GM19455 (cell line): ENCODE data around the gene ZBTB7C.

ENCODE experiments used
- ATAC-seq: cut with Tn5 transposase; IDR thresholded peaks from one replicate; pipeline ENCODE4 v1.9.1; 2021; ENCODE audit not compliant: unreplicated experiment

The ZBTB7C gene

GRCh38 chr18:48326901-48327675 is 82.1 kb downstream of the ZBTB7C start:
- ATAC-seq, result no peak

- no peak for ATAC-seq
Observed at GRCh38 chr18:48325115-48325665, 84.0 kb downstream of the ZBTB7C start.

DNA sequence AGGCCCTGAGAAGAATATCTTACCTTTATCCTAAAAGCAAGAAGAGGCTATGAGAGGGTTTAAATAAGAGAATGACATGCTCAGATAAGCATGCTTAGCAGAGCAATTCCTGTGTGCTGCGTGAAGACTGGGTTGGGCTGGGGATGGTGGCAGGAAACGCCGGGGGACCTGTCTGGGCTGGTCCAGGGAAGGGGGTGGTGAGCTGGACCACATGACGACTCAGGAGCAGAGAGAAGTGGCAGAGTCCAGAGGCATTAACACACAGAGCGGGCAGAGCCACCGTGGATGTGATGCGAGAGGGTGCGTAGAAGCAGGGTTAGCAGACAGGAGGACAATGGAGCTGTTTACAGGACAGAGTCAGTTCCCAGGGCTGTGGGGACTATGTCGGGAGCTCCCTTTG is 84.5 kb downstream of the ZBTB7C start:
- ATAC-seq, result no peak

- no peak for ATAC-seq
Observed at GRCh38 chr18:48323151-48323550, 86.0 kb downstream of the ZBTB7C start.

- no peak for ATAC-seq
Observed at GRCh38 chr18:48321536-48321935, 87.6 kb downstream of the ZBTB7C start.

DNA sequence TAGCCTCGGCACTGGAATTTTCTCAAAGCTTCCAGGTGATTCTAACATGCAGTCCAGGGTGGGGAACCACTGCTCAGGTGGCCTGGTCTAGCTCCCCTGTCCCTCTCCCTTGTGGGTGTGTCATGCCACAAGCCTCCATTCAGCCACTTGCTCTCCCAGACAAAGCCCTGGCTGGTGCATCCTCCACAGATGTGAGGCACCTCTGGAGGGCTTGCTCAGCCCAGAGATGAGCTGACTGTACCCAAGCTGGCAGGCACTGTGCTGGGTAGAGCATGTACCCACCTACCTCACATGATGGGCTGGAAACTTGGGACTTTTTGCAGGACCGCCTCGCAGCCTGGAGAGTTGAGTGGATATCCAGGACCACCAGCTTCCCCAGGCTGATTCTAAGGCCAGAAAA is 88.1 kb downstream of the ZBTB7C start:
- no peak for ATAC-seq

DNA sequence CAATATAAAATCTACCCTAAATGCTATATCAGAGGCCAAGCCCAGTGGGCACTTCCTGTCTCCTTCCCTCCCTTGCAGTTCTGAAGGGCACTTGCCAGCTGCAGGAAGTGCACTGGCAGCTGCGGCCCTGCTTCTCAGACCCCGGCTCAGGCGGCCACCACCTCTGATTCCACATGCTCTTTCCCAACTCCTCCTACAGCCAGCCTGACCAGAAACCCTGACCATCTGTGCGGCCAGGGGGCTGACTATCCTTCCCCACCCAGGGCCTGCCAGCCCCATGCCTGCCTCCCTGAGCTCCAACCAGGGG is 88.6 kb downstream of the ZBTB7C start:
- ATAC-seq, result no peak

GRCh38 chr18:48319801-48320638 is 89.2 kb downstream of the ZBTB7C start:
- ATAC-seq, result no peak

- no peak for ATAC-seq
Observed at GRCh38 chr18:48318436-48318835, 90.7 kb downstream of the ZBTB7C start.

DNA sequence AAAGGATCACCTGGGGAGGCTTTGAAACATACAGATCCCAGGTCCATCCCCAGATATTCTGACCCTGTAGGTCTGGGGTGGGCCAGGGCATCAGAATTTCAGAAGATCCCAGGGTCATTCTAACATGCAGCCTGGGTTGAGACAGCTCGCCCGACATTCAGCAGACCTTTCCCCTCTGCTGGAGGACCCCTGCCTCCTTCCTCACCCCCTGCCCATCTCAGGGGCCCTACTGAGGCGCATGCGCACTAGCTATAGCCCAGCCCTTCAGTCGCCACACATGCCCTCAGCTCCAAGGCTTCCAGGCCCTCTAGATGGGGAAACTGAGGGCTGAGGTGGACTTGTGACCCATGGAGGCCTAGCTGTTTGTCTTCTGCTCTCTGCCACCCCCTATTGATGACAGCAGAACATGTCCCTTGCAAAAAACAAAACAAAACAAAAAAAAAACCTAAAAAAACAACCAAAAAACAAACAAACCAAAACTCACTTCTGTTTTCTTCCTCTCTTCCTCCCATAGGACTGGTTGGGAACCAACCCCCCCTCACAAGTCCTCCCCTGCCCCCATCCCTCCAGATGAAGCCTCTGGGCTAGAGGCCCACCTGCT is 91.3 kb downstream of the ZBTB7C start:
- no peak for ATAC-seq

DNA sequence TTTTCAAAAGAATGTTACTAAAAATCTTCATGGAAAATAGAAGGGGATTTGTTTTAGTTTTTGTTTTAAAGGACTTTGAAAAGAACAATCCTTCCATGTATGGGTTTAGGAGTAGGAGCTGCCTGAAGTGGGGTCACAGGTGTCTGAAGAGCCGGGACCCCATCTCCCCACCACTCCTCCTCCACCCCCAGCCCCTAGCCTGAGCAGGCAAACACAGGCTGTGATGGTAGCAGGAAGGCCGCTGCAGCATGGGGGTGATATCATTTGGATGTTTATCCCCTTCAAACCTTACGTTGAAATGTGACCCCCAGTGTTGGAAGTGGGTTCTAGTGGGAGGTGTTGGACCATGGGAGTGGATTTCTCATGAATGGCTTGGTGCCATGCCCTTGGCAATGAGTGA is 93.0 kb downstream of the ZBTB7C start:
- no peak for ATAC-seq

DNA sequence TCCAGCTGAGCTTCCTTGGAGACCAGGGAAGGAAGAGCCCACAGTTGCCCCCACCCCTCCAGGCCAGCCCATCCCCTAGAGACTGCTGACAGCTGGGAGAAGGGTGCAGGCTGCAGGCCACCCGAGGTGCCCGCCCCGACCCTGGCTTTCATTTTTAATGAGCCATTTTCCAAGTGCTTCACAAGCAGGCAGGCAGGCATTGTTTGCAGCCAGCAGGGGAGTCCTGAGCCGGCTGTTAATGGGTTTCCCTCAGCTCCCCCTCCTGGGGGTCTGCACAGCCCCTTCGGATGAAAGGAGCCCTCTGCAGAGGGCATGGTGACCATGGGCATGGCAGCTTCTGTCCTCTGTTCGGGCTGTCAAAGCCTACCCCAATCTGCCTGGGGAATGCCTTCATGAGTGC is 94.5 kb downstream of the ZBTB7C start:
- ATAC-seq, result no peak

DNA sequence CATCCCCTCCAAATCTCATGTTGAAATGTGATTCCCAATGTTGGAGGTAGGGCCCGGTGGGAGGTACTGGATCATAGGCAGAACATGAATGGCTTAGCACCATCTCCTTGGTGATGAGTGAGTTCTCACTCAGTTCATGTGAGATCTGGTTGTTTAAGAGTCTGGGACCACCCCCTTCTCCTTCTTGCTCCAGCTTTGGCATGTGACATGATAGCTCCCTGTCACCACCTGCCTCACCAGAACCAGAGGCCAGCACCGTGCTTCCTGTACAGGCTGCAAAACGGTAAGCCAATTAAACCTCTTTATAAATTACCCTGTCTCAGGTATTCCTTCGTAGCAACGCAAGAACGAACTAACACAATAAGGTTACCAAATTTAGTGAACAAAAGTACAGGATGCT is 95.4 kb downstream of the ZBTB7C start:
- no peak for ATAC-seq

DNA sequence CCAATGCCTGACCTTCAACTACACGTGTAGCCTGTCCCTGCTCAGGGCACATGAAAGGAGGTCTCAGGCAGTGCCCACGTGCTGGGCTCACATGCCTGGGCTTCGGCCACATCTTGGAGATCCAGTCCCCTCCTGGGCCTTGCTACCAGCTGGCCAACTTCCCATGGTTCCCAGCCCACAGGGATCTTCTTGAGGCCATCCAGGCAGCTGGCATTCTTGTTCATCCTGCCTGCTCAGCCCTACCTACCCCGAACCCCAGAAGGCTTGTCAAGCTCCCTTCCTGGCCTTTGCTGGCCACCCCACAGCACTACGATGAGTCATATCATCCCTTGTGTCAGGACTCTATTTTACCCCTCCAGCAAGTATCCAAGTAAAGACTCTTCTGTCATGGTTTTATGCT is 97.1 kb downstream of the ZBTB7C start:
- ATAC-seq, result no peak

DNA sequence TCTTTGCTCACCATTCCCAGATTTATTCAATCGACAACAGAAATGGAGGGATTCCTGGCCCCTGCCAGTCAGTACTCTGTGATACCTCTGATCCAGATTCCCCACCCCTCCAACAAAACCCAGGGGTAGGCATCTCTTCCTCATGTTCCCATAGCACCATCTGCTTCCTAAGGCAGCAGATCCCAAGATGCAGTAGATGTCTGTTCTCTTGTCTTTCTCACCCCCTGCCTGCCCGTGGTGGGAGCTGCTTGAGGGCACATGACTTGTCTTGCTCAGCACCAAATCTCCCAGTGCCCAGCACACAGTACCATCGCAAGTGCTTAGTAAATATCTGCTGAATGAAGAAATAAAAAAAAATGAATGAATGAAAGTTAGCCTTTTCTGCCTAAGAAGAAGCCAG is 98.2 kb downstream of the ZBTB7C start:
- ATAC-seq, result no peak

DNA sequence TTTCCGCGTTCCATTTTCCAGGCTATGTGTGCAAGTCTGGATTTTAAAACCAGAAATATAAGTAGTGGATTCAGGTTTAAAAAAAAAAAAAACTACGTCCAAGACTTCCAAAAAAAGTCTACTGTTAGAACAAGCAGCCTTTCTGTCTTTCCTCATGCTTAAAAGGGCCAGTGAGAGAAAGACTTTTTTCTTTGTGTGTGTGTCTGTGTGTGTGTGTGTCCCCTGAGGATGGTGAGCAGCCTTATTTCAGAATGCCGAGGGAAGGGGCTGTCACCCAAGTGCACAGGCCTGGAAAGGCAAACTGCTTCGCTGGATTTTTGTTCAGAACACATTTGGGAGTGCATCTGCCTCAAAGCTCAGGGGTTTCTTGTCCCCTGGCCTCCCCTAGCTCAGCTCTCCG is 98.8 kb downstream of the ZBTB7C start:
- ATAC-seq, result no peak

DNA sequence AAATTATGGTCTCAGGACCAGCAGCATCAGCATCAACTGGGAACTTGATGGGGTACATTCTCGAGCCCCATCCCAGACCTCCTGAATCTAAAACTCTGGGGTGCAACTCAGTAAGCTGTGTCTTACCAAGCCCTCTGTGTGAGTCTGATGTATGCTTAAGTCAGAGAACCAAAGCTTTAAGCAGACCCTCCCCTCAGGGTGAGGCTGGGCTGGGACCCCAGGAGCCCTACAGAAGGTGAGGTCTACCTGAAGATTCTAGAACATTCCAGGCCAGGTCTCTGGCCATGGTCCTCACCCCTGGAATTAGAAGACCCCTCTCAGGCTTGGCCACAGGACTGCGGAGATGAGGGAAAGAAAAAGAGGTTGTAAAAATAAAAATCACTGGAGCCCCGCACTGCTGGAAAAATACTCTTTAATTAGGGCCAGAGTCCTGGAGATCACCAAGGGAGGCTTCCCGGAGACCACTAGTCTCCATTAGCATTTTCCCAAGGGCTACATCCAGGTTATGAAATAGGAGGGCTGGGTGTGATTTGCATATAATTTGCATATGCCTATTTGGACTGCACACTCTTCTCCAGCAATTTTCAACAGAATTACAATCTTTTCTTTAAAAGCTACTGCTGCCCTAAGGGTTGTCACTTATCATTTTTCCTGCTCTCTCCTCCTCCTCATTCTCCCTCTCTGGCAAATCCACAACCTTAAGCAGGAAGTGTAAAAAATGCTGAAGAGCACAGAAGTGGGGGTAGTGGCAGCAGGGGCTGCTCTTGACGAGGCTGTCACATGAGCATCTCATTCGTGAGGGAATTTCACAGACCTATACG is 100.2 kb downstream of the ZBTB7C start:
- no peak for ATAC-seq

DNA sequence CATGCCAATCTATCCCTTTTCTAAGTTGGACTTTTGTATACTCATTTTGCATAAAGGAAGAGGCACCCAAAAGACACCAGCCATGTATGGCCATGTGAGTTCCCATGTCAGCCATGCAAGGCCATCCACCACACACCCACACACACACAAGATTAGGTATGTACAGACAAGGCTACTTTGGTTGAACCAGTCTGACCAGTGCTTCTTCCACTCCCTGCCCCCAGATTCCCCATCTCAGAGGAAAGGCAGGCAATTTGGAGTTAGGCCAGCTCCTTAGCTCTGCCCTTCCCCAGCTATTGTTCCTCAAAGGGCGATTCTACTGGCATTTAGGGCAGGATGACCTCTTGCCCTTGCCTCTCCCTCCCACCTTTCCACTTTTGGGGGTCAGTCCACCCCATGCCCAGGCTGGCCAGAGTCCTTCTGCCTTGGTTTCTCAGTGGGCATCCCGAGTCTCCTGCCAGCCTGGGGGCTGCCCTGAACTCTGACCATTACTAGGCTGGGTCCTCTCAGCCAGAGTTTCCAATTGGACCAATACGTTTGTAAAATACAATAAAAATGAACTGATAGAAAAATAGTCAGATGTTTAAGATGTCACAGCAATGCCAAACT is 101.1 kb downstream of the ZBTB7C start:
- no peak for ATAC-seq

- ATAC-seq, result no peak
Observed at GRCh38 chr18:48306838-48307237, 102.3 kb downstream of the ZBTB7C start.

GRCh38 chr18:48304906-48305693 is 104.1 kb downstream of the ZBTB7C start:
- ATAC-seq, result no peak
